ENCODE data around the gene SOAT2.

SOAT2 gene

DNA sequence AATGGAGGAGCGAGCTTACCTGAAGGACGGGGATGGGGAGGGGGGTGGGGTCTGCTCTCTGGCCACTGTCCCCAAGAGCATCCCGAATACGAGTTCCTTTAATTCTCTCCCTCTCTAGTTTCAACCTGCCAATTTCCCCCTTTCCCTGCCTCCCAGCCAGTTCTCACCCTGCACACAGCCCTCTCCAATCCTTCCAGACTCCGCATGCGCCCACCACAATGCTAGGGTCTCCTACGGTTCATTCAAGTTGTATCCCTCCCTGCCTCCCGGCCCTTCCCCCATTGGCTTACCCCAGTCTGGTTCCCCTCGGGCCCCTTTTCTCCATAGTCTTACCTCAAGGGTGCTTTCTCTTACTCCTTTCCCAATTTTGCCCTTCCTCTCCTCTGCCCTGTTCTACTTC lies 6.5 kb upstream of the SOAT2 start:
- DNase-seq (ENCODE audit: low read depth), result no peak
- H3K4me3 ChIP-seq (ENCODE audit: control insufficient read depth, low read depth, low read length), result peak overlapping the region; percentile 76
- TF ChIP-seq CTCF (IDR thresholded peaks at IDR 0.05; ENCODE audit: control insufficient read depth, insufficient read depth, low read depth, low read length, missing control alignments), result no peak

DNA sequence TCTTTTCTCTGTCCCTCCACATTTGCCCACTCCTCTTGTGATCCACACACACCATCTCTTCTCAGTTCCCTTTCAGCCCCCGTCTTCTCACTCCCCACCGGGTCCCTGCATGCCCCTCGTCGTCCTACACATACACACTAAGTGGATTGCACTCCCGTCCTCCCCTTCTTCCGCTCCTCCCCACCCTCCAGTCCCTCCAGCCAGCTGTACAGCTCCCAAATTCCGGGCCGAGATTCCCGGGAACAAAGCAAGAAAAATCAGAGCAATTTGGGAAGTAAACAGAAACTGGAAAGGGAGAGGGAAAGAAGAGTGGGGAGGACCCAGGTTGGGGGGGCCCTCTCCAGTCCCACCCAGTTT lies 6.1 kb upstream of the SOAT2 start:
- no peak for DNase-seq (ENCODE audit: low read depth)
- H3K4me3 ChIP-seq (ENCODE audit: control insufficient read depth, low read depth, low read length), result peak overlapping the region; percentile 76
- no peak for TF ChIP-seq CTCF (IDR thresholded peaks at IDR 0.05; ENCODE audit: control insufficient read depth, insufficient read depth, low read depth, low read length, missing control alignments)

GRCh38 chr12:53097564-53098353 lies 5.5 kb upstream of the SOAT2 start, which contains the start of gene IGFBP6:
TSS of gene IGFBP6 (plus strand) at chr12:53097667. CDS start at chr12:53097718, 51 bp downstream.
- H3K4me3 ChIP-seq (ENCODE audit: control insufficient read depth, low read depth, low read length), result peak within 1 kb of the TSS; percentile 76
- no peak for TF ChIP-seq CTCF (IDR thresholded peaks at IDR 0.05; ENCODE audit: control insufficient read depth, insufficient read depth, low read depth, low read length, missing control alignments)
- no peak for DNase-seq (ENCODE audit: low read depth)

DNA sequence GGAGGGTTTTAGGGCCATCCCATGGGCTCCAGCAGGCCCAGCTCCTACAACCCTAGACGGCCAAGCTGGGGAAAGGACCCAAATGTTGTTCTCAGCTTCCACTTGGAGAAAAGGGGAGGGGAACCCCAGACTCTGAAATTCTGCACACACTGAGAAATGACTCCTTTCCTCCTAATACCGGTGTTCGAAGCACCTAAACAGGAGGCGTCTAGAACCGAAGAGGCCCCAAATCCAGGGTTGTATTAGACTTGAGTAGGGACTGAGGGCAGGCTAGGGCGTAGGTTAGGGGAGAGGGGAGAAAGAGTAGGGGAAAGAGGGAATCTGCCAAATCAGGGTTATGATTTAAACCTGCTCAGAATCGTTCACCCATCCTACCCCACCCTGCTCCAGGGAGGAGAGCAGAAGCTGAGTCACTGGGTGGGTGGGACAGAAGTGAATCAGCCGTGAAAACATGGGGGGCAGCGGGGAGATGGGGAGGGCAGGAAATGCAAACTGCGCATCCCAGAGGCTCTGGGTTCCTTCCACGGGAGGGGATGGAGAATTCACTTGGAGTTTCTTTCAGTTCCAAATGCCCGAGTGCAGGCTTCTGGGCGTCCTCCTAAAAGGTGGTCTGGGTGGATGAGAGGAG lies 4.8 kb upstream of the SOAT2 start:
- H3K4me3 ChIP-seq (ENCODE audit: control insufficient read depth, low read depth, low read length), result peak overlapping the region; percentile 76
- no peak for DNase-seq (ENCODE audit: low read depth)
- no peak for TF ChIP-seq CTCF (IDR thresholded peaks at IDR 0.05; ENCODE audit: control insufficient read depth, insufficient read depth, low read depth, low read length, missing control alignments)

DNA sequence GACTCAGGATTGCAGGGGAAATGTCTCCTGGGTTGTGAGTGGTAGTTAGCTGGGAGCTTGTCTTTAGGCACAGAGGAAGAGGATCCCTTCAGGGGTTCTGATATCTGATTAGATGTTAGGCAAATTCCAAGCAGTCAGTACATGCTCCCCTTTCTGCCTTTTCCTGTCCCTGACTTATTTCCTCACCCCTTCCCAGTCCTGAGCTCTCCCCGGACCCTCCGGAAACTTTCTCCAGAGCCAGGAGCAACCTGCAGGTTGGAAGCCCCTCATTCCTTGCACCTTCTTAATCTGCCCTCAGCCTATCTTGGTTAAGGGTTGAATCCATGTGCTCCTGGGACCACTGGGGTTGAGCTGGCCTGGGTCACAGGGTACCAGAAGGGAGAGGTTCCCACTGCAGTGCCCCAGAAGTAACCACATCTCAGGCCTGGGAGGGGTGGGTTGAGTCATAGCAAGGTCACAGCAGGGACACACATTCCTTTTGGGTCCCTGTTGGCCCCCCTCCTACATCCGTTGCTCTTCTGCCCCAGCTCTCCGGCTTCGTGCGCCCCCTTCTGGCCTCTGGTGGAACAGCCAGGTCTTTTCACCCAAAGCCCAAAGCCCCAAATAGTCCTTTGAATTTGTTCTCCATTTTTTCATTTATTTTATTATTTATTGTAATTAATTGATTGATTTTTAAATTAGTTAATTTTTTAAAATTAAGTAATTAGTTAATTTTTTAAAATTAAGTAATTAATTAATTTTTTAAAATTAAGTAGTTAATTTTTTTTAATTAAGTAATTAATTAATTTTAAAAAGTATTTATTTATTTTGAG lies 4.0 kb upstream of the SOAT2 start:
- peak; percentile 91 for DNase-seq (ENCODE audit: low read depth)
- peak overlapping the region; percentile 76 for H3K4me3 ChIP-seq (ENCODE audit: control insufficient read depth, low read depth, low read length)

More for the DNA sequence above, 4.0 kb upstream of the SOAT2 start:
- TF ChIP-seq CTCF (IDR thresholded peaks at IDR 0.05; ENCODE audit: control insufficient read depth, insufficient read depth, low read depth, low read length, missing control alignments), result peak; percentile 98
